GM12801 (cell line): ENCODE data around the gene TRPV4.

ENCODE experiments used
- TF ChIP-seq, protein P1 (sequence below): IDR thresholded peaks from one replicate; pipeline ENCODE4 v1.5.1; 2011; ENCODE audit warnings: control low read depth; ENCODE audit not compliant: insufficient read length; ENCODE audit errors: extremely low read depth

The TRPV4 gene

DNA sequence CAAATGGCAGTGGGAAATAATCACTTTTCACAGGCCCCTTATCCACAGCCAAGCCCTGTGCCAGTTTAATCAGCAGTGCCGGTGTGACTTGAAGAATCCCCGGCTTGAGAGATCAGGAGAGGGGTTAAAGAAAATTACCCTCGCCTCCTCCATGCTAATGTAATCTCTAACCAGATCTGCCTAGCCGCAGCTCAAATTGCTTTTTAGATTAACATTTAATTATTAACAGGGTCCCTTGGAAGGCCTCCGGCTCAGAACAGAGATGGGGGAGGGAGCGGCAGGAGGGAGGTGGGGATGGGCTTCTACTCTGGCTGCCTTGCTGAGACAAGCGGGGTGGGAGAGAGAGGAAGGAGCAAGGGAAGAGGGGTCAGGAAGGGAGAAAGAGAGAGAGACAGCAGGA, 95.6 kb downstream of the TRPV4 start:
- TF ChIP-seq, protein P1, sequence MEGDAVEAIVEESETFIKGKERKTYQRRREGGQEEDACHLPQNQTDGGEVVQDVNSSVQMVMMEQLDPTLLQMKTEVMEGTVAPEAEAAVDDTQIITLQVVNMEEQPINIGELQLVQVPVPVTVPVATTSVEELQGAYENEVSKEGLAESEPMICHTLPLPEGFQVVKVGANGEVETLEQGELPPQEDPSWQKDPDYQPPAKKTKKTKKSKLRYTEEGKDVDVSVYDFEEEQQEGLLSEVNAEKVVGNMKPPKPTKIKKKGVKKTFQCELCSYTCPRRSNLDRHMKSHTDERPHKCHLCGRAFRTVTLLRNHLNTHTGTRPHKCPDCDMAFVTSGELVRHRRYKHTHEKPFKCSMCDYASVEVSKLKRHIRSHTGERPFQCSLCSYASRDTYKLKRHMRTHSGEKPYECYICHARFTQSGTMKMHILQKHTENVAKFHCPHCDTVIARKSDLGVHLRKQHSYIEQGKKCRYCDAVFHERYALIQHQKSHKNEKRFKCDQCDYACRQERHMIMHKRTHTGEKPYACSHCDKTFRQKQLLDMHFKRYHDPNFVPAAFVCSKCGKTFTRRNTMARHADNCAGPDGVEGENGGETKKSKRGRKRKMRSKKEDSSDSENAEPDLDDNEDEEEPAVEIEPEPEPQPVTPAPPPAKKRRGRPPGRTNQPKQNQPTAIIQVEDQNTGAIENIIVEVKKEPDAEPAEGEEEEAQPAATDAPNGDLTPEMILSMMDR: no peak

DNA sequence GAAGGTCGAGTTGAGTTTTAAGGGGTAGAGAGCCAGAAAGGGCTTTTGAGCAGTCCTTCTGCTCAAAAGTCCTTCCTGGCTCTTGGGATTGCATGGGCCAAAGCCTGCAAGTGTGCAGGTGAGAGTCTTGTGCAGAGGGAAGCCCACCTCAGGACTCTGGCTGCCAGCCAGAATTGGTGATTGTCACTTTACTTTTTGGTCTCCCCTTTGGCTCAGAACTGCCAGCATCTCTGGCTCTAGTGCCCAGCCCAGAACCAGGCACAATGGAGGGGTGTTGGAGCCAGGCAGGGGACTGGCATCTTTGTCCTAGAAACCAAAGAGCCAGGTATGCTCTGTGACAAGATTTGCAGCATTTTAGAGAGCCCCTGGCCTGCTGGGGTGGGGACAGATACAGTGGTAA, 96.1 kb downstream of the TRPV4 start:
- TF ChIP-seq, protein P1: no peak

DNA sequence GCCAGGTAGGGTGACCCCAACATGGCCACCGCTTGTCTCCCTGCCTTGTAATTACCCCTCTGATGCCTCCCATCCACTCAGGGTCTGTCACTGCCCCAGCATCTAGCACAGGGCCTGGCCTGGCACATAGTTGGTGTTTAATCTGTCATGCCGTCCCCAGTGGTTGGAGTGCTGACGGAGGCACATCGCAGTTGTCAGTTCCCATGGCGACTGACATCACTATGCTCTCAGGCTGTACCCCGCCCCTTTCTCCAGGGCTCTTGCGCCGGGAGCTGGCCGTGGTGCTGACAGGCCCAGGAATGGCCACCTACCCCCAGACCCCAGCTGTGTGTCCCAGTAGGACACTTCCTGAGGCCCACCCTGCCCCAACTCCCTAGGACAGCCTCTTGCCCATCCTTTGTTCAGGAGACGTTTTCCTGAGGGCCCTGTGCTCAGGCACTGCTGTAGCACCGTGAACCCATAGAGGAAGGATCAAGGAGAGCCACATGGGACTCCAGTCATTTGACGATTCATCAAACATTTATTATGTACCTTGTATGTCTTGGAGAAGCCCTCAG, 96.6 kb downstream of the TRPV4 start:
- TF ChIP-seq, protein P1: no peak

DNA sequence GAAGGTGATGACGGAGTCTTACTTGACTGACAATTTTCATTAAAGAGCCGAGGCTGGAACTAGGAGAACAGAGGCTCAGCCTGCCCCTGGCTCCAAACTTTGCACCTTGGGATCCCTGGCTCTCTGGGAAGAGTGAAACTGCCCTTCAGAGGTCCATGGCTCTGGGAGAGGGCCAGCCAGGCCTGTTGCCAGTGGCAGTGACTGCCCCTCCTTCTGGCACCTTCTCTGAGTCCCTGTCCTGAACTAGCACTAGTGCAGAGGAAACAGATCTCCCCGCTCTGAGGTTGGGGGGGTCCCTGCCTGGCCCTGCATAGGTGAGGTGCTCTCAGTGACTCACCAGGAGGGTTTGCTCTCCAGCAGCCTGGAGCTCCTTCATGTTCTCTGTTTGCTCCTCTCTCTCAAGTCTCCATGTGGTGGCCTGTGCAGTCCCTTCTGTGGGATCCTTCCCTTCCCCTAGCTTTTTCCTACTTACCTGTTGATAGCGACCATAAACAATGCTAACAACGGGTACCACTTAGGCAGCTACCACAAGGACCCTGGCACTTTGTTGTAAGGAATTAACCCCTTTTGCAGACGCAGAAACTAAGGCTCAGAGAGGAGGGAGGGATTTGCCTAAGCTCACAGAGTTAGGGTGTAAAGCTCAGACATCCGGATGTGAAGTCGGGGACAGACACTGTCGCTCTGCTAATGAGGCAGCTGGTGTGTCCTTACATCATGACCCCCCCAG, 97.2 kb downstream of the TRPV4 start:
- TF ChIP-seq, protein P1: no peak

DNA sequence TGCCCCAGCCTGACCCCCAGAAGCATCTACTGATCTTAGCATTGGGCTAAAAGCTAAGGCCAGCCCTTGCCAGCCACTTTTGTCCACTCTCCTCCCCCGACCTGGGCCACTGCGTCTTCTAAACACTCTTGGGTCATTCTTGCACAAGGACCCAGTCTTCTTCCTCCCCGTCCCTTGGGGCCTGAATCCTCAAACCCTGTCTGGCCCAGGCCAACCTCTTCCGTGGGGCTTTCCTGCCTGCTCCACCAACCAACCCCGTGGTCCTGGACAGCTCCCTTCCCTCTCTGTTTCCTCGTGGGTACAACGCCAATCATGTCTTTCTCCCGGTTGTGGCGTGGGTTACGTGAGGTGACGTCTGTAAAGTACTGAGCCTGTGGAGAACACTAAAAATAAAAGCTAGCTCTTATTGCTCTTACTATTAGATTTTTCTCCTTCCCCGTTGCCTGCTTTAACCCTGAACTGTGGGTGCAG, 98.1 kb downstream of the TRPV4 start:
- TF ChIP-seq, protein P1: no peak

DNA sequence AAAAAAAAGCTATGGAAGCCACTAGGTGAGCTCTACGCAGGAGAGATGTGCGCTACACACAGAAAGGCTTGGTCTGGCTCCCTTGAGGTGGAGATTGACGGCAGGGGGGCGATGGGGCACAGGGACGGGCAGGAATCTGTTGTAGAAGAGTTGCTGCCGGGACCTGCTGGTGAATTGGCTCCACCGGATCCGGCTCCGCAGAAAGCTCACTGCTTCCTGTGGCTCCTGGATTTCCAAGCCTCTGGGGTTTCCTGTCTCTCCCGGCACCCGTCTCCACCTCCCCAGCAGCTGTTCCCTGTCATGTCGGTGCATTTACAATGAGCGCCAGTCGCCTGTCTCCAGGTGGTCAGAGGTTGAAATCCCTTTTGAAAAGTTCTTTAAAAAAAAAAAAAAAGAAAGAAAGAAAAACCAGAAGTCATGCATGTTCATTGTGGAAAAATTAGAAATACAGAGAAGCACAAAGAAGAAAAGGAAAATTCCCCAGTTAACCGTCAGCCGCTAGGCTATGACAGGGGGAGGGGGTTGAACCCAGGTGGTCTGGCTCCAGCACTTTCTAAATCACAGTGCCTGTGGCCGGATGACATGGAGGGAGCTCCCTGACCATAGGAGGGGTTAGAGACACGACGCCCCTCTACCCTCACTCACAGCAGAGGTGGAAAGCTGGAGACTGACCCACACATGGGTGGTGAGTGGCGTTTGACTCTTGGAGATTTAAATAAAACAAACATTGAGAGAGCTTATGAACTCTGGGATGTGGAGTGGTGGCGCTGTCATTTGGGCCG, 98.8 kb downstream of the TRPV4 start:
- TF ChIP-seq, protein P1: no peak
